Cardiac fibroblast (primary cell): Measurements from ENCODE around the gene WDR13.

Experiments
- DNase-seq, 2 donors: peaks; one replicate each; pipeline versions ENCODE4 v3.0.0 to v3.0.0-alpha.2; 2010; ENCODE audit warnings: low read depth in 2 of 2
- H3K4me3 ChIP-seq, 2 donors: replicated peaks in 1 of 2; 1 replicate in 1 of 2; 2 replicates in 1 of 2; pipeline ENCODE4 v1.5.1; 2011; ENCODE audit warnings: low read depth in 2 of 2, low read length in 2 of 2, mild to moderate bottlenecking in 2 of 2, moderate library complexity in 1 of 2
- CTCF ChIP-seq: IDR thresholded peaks from one replicate; pipeline ENCODE4 v1.5.1; 2011; ENCODE audit warnings: low read depth, mild to moderate bottlenecking, low read length, inconsistent platforms

Gene WDR13

GRCh38 chrX:48592971-48593370 is 4.3 kb upstream of the WDR13 start:
- TF ChIP-seq CTCF: no peak
- no peak overlapping the region for H3K4me3 ChIP-seq

GRCh38 chrX:48595929-48596328 is 1.4 kb upstream of the WDR13 start:
- DNase-seq: no peak
- no peak for TF ChIP-seq CTCF
- no peak overlapping the region for H3K4me3 ChIP-seq

More at GRCh38 chrX:48592971-48593370, 4.3 kb upstream of the WDR13 start:
- peak; percentile 61 to 72 for DNase-seq

GRCh38 chrX:48598614-48599013 is 1.3 kb downstream of the WDR13 start:
- no peak for TF ChIP-seq CTCF
- H3K4me3 ChIP-seq: peak overlapping the region; percentile 52 to 63
- DNase-seq: no peak

GRCh38 chrX:48599341-48599740 is 2.0 kb downstream of the WDR13 start:
- no peak for DNase-seq
- no peak overlapping the region for H3K4me3 ChIP-seq
- no peak for TF ChIP-seq CTCF

GRCh38 chrX:48600226-48600625 is 2.9 kb downstream of the WDR13 start:
- no peak for DNase-seq
- no peak overlapping the region for H3K4me3 ChIP-seq
- no peak for TF ChIP-seq CTCF

GRCh38 chrX:48601741-48602394 is 4.6 kb downstream of the WDR13 start:
- DNase-seq: no peak
- H3K4me3 ChIP-seq: no peak overlapping the region
- TF ChIP-seq CTCF: no peak

GRCh38 chrX:48604701-48605100 is 7.4 kb downstream of the WDR13 start:
- no peak for DNase-seq
- no peak for TF ChIP-seq CTCF
- no peak overlapping the region for H3K4me3 ChIP-seq
